SU-DHL-6 (cell line): ENCODE results near the gene PTPRN2.

Experiments
- EZH2phosphoT487 ChIP-seq: fragments of 200-600 bp; sonication (generic), shearing (Covaris generic); conservative IDR thresholded peaks from 2 replicates; pipeline ENCODE4 v1.6.1; 2018; ENCODE audit warnings: mild to moderate bottlenecking, antibody characterized with exemption, low read length, moderate library complexity, mixed read lengths
- TF ChIP-seq, protein P1 (sequence below): fragments of 200-600 bp; sonication (generic); IDR thresholded peaks from one replicate; pipeline ENCODE4 v1.5.1; 2017; ENCODE audit warnings: antibody characterized with exemption, mild to moderate bottlenecking, low read length, moderate library complexity; ENCODE audit not compliant: insufficient read depth, poor library complexity, severe bottlenecking

DNA sequence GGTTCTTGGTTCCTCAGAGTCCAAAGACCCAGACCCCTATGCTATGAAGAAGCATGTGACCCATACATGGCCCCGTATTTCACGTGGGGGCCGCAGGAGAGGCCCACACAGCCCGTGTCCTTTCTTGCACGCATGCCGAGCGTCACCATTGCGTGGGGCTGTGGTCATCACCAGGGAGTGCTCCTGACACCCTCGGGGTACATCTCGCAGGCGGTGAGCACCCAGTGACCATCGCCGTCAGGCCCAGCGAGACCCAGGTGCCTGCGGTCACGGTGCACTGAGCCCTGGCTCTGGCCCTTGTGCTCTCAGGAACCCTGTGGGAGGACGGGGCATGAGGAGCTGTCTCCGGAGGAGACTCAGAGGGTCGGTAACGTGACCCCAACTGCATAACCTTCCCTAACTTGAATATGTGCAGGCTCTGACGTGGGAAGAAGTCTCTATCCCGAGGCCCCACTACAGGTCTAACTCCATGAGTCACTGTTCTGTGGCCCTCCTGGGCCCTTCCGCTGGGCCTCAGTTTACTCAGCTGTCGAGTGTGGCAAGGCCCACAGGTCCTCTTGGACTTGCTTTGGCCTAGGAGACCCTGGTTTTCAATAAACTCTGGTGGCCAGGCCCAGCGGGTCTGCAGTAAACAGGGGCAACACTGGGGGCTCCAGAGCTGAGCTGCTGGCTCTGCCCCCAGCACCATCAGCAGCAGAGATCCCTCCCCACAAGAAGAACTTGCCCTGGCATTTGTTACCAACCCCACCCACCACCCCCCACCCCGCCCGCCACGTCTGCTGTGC is 503.9 kb downstream of the PTPRN2 start:
- TF ChIP-seq, protein P1, sequence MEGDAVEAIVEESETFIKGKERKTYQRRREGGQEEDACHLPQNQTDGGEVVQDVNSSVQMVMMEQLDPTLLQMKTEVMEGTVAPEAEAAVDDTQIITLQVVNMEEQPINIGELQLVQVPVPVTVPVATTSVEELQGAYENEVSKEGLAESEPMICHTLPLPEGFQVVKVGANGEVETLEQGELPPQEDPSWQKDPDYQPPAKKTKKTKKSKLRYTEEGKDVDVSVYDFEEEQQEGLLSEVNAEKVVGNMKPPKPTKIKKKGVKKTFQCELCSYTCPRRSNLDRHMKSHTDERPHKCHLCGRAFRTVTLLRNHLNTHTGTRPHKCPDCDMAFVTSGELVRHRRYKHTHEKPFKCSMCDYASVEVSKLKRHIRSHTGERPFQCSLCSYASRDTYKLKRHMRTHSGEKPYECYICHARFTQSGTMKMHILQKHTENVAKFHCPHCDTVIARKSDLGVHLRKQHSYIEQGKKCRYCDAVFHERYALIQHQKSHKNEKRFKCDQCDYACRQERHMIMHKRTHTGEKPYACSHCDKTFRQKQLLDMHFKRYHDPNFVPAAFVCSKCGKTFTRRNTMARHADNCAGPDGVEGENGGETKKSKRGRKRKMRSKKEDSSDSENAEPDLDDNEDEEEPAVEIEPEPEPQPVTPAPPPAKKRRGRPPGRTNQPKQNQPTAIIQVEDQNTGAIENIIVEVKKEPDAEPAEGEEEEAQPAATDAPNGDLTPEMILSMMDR, result no peak
- no peak for TF ChIP-seq EZH2phosphoT487
